Stromal cell of bone marrow (primary cell): ENCODE results near the gene RAB43.
"Not testable (repeated sequence)": the region's sequence is repeated elsewhere in the genome, so short reads cannot be mapped to it uniquely, and the experiment has no call there.

Source experiments
- DNase-seq: peaks from one replicate; pipeline ENCODE4 v3.0.0-alpha.2; 2012; ENCODE audit warnings: low read depth

RAB43 gene

GRCh38 chr3:129122412-129123011, 908 bp upstream of the RAB43 start:
- no peak for DNase-seq

DNA sequence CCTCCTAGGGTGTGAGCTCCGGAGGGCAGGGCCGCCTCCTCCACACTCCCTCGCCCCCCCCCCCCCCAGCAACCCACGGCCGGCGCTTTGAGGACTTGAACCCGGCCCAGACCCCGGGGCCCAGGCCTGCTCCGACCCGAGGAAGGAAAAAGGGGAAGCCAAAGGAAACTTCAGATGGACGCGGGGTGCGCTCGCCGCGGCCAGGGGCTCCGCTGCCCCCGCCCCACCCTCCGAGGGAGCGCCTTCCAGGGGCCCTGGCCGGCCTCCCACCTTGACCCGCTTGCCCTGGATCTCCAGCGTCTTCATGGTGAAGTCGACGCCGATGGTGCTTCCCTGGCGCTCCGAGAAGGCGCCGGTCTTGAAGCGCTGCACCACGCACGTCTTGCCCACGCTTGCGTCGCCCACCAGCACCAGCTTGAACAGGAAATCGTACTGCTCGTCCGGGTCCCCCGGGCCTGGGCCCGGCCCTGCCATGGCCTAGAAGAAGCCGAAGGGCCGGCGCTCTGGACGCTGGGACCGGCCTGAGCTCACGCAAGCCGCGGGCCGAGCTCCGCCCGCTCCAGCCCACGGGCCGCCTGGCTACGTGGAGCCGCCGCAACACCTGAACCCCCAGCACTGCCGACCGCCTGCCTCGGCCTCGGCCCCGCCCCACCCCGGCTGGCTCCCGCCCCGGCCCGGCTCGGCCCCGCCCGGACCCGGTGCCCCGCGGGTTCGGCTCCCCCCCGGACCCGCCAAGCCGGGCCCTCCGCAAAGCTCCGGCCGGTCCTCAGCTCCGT, 400 bp downstream of the RAB43 start:
- DNase-seq, result no peak

- DNase-seq, result peak; percentile 84
Observed at GRCh38 chr3:129120254-129121004, 1.2 kb downstream of the RAB43 start.

- DNase-seq, result no peak
Observed at GRCh38 chr3:129119365-129120100, 2.1 kb downstream of the RAB43 start.

DNA sequence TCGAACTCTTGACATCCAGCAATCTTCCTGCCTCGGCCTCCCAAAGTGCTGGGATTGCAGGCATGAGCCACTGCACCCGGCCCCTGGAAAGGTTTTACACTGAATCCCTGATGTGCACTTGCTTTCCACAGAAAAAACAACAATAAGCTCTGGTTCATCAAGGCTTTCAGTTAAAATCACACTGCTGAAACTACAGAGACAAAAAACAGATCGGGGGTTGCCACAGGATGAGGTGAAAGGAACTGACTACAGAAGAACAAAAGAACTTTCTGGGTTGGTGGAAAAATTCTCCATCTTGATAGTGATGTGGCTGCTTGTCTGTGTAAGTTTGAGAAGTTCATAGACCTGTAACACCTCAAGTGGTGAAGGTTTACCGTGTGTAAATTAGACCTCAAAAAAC, 2.9 kb downstream of the RAB43 start:
- no peak for DNase-seq

DNA sequence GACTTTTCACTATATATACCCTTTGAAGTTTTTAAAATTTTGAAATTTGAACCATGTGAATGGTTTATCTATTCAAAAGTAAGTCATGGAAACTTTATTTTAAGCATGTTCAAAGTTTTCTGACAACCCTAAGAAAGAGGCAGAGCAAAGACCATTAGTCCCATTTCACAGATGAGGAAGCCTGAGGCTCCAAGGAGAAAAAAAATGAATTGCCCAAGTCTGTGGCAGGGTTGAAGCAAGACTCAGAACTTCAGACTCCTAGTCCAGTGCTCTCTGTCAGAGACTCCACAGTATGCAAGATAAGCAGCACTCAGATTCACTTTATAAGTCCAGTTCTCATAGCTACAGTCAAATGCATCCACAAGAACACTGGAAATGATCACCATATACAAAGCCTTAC, 4.5 kb downstream of the RAB43 start:
- DNase-seq, result no peak

DNA sequence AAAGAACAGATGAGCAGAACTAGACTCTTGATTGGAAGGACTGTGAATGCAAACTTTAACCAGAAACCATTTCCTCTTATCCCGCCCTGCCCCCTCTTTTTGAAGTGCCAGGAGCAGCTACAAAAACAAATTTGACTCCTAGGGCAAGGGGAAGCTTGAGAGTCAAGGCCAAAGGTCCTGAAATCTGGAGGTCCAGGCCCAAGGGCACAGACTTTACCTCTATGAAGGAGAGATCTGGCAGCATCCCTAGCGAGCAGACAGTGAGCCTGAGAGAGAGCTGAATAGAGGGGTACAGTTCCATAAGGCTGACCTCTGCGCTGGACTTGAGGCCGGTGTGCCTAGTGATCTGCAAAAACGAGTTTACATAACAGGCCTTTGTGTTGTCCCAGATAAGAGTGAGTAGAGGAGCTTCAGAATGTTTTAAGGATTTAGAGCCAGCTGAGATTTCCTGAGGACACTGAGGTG, 5.1 kb downstream of the RAB43 start:
- no peak for DNase-seq

DNA sequence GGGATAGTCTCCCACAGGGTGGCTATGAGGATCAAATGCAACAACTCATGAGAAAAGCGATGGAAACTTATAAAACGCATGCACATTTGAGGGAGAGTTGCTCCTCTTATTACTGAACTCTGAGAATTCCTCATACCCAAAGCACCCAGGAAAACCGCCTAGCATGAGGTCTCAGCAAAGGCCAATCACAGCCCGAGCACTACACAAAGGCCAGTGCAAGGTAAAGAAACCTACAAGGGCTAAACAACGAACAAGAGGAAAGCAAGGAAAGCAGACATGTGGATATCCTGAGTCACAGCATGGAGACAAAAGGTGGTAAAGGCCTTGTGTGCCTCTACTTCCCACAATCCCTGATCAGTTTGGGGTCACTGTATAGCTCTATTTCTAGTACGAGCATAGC, 7.1 kb downstream of the RAB43 start:
- DNase-seq, result no peak

DNA sequence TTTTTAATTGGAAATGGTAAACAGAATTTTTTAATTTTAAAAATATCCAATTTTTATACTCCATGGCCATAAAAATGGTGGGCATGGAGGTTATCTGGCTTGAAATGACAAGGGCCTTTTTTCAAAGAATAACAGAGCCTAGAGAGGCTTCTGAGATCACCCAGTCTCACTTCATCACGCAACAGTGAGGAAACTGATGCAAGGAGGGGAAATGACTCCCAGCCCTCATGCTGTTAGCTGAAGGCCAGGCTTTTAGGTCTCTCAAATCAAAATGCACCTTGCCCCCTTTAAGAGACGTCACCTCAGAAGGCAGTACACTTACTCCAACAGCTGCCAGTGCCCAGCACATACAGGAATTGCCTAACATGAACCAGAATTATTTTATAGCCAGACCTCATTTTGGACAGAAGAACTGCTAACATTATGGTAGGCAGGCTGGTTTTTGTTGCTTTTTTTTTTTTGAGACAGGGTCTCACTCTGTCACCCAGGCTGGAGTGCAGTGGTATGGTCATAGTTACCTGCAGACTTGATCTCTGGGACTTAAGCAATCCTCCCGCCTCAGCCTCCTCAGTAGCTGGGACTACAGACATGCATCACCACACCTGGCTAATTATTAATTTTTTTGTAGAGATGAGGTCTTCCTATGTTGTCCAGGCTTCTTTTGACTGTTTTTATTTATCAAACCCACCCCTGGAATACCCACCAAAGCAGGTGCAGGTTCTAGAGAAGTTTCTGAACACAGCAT, 9.1 kb downstream of the RAB43 start:
- DNase-seq, result no peak

DNA sequence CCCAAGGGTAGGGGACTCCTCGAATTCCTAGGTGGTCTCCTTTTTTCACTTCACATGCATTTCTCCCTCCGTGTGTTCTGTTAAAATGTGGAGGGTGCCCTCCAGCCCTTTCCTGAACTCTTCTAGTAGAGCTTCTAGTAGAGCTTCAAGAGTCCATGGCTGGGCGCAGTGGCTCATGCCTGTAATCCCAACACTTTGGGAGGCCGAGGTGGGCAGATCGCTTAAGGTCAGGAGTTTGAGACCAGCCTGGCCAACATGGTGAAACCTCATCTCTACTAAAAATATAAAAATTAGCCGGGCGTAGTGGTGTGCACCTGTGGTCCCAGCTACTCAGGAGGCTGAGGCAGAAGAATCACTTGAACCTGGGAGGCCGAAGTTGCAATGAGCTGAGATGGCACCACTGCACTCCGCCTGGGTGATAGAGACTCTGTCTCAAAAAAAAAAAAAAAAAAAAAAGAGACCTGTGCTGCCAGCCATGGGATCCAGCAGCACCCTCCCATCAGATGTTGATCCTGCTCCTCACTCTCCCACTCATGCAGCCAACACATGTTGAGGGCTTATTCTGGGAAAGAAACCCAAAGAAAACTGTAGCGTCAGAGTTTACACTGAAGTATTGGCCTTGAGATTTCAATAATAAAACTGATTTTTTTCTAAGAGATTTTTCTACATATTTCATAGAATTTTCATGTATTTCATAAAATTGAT, 10.4 kb downstream of the RAB43 start:
- not testable (repeated sequence) for DNase-seq

- no peak for DNase-seq
Observed at GRCh38 chr3:129107793-129108192, 13.8 kb downstream of the RAB43 start.

DNA sequence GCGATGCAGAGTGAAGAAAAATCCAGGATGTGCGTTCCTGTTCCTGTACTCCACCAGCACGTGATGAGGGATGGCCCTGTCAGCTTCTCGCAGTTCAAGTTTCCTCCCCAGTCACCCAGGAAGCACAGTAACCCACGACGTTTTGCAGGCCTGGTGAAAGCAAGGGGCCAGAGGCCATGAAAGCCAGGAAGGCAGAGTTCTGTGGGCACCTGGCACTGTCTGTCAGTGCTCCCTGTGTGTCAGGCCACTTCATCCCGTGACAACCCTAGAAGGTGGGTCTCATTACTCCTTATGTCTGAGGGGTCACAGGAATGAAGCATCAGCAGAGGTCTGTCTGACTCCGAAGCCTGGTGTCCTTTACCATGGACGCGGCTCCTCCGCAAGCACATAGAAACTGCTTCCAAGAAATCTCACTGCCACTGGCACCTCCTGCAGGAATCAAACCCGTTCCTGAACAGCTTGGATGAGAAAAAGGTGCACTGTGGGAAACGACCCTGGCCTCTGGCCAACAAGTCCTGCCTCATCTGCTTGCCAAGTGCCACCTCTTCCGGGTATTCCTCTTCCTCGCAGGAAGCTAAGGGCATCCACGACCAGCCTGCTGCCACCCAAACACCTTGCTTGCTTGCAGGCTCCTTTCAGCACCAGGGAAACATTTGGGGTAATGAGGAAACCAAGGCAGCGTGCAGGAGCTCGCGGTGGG, 14.6 kb downstream of the RAB43 start:
- DNase-seq, result no peak

DNA sequence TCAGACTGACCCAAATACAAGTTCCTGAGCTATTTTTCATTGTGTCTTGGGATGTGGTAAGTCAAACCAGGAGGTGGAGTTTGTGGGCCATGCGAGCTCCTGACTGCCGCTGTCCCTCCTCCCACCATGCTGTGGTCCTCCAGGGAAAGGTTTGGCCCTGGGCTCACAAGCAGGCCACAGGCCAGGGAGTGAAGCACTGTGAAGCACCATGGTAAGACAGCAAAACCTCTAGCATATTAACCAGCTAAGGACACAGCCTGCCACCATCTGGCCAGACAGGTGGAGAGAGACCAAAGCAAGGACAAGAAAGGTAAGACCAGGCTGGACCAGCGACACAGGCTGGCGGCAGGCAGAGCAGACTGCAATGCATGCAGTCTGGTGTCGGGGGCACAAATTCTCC, 15.3 kb downstream of the RAB43 start:
- no peak for DNase-seq

- no peak for DNase-seq
Observed at GRCh38 chr3:129105862-129106261, 15.7 kb downstream of the RAB43 start.

GRCh38 chr3:129104498-129105079, 17.0 kb downstream of the RAB43 start:
- DNase-seq, result no peak

DNA sequence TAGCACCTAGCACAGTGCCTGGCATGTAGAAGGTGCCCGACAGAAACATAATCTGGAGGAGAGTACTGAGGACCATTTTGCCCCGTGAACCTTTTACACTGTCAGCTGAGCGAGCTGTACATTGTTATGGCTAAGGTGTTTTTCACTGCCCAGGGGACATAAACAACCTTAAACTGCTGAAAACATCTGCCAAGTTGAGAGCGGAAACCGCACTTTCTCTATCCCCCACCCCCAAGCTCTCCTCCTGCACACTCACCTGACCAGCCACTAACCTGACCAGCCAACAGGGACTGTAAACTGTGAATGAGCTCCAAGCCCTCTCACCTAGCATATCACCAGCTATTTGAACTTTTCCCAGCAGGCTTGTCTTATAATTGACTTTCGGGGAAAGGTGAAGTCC, 17.6 kb downstream of the RAB43 start:
- DNase-seq, result no peak

- DNase-seq, result no peak
Observed at GRCh38 chr3:129103296-129103695, 18.3 kb downstream of the RAB43 start.

DNA sequence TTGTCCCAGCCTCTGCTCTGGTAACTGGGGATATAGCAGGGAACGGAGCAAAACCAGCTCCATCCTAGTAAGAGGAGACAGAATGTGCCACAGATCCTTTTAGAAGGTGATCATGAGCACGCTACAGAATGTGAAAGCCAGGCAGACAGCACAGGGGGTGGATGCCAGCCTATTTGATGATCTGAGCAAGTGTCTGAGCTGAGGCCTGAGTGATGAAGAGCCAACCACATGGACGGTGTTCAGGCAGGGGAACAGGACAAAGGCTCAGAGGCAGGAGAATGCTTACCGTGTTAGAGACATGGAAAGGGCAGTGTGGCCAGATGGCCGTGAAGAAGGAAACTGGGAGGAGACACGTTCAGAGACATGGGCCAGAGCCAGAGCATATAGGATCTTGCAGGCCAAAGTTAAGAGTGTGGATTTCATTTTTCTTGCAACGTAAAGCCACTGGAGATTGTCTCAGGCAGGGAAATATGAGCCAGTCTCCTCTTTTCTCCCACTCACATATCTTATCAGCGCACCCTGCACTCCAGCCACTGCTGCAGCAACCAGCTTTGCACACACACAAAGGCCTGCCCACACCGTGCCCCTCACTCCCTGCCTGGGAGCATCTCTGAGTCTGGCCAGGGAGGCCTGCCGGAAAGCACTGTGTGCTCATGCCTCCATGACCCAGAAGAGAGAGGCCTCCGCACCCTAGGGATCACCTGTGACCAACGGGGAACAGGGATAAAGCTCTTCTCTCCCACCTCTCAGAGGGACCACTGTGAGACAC, 20.1 kb downstream of the RAB43 start:
- no peak for DNase-seq

DNA sequence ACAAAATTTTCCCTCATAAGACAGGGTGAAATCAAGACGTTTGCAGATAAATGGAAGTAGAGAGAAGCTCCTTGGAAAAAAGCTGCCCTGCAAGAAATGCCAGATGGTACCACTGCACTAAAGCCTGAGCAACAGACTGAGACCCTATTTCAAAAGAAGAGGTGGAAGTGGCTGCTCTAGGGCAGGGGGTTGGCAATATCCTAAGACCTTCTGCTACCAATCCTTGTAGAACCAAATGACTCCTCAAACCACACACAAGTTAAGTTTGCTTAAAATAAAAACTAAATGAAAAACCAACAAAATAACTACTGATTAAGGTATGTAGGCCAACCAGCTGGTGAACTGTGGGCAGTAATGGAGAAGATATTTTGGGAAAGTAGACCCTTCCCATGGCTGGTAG, 21.3 kb downstream of the RAB43 start:
- no peak for DNase-seq
